Esophagus muscularis mucosa (tissue), 4 donors: ENCODE measurements around the gene ITGA5. TPM values are rescaled to one million over a fixed set of nuclear protein-coding genes. Genes with fewer than 3 reads are reported as not detected.

Experiments used
- total RNA-seq, 4 donors: library from RNA; depleted of rRNA; stranded (reverse); fragments of >200 nt; gene quantifications; one replicate each; pipeline versions ENCODE4 v1.1.0 to v1.2.1, GENCODE V29; 2016

Gene ITGA5
- total RNA-seq, 4 donors from 2014 or later, result 264 to 785 (median 602) TPM

Other genes with a start within 250 kb of the ITGA5 start
- 10 to 100 TPM; 28.0 to 37.2 (median 30.8) TPM for gene SMUG1, start 230.3 kb downstream of the ITGA5 start, total RNA-seq
- 10 to 100 TPM; 29.0 to 45.3 (median 37.3) TPM for gene CBX5, start 139.1 kb downstream of the ITGA5 start, total RNA-seq
- gene HNRNPA1, start 138.5 kb downstream of the ITGA5 start, total RNA-seq, result 100 to 1,000 TPM; 216 to 368 (median 270) TPM
- gene NFE2, start 118.3 kb downstream of the ITGA5 start, total RNA-seq, result 1 to 10 TPM in 1 of 4 donors, under 1 TPM in 2, not detected in 1; 0.32 to 3.8 (median 0.42) TPM
- 10 to 100 TPM; 41.1 to 61.9 (median 48.5) TPM for gene COPZ1, start 94.1 kb downstream of the ITGA5 start, total RNA-seq
- under 1 TPM in 1 of 4 donors, not detected in 3; 0.66 TPM for gene GPR84, start 54.8 kb downstream of the ITGA5 start, total RNA-seq
- 10 to 100 TPM; 15.7 to 32.6 (median 19.4) TPM for gene ZNF385A, start 34.5 kb downstream of the ITGA5 start, total RNA-seq
- gene GTSF1, start 54.3 kb upstream of the ITGA5 start, total RNA-seq, result not detected
- gene NCKAP1L, start 78.5 kb upstream of the ITGA5 start, total RNA-seq, result 10 to 100 TPM; 11.1 to 23.2 (median 20.0) TPM
- 1 to 10 TPM; 4.5 to 9.7 (median 5.0) TPM for gene PDE1B, start 130.3 kb upstream of the ITGA5 start, total RNA-seq
- 10 to 100 TPM in 1 of 4 donors, 1 to 10 TPM in 3; 3.6 to 10.2 (median 7.0) TPM for gene PPP1R1A, start 169.4 kb upstream of the ITGA5 start, total RNA-seq
- not detected for gene LACRT, start 215.6 kb upstream of the ITGA5 start, total RNA-seq
- not detected for gene DCD, start 229.1 kb upstream of the ITGA5 start, total RNA-seq